IPS-NIHi11 (cell line): Measurements from ENCODE around the gene PLXNA4.
A peak's percentile ranks its signal among the peaks of the same experiment; 100 is the strongest.
"Not testable (repeated sequence)": the region's sequence is repeated elsewhere in the genome, so short reads cannot be mapped to it uniquely, and the experiment has no call there.

Experiments
- DNase-seq: peaks from one replicate; pipeline ENCODE4 v3.0.0; 2012; ENCODE audit warnings: mixed read lengths, low spot score

PLXNA4 gene, protein sequence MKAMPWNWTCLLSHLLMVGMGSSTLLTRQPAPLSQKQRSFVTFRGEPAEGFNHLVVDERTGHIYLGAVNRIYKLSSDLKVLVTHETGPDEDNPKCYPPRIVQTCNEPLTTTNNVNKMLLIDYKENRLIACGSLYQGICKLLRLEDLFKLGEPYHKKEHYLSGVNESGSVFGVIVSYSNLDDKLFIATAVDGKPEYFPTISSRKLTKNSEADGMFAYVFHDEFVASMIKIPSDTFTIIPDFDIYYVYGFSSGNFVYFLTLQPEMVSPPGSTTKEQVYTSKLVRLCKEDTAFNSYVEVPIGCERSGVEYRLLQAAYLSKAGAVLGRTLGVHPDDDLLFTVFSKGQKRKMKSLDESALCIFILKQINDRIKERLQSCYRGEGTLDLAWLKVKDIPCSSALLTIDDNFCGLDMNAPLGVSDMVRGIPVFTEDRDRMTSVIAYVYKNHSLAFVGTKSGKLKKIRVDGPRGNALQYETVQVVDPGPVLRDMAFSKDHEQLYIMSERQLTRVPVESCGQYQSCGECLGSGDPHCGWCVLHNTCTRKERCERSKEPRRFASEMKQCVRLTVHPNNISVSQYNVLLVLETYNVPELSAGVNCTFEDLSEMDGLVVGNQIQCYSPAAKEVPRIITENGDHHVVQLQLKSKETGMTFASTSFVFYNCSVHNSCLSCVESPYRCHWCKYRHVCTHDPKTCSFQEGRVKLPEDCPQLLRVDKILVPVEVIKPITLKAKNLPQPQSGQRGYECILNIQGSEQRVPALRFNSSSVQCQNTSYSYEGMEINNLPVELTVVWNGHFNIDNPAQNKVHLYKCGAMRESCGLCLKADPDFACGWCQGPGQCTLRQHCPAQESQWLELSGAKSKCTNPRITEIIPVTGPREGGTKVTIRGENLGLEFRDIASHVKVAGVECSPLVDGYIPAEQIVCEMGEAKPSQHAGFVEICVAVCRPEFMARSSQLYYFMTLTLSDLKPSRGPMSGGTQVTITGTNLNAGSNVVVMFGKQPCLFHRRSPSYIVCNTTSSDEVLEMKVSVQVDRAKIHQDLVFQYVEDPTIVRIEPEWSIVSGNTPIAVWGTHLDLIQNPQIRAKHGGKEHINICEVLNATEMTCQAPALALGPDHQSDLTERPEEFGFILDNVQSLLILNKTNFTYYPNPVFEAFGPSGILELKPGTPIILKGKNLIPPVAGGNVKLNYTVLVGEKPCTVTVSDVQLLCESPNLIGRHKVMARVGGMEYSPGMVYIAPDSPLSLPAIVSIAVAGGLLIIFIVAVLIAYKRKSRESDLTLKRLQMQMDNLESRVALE (N-terminal part only)

GRCh38 chr7:132575982-132576720, at the start of gene PLXNA4:
TSS of gene PLXNA4 (minus strand) at chr7:132576470. CDS start at chr7:132508693, 67,777 bp downstream.
- peak; percentile 32 for DNase-seq

- DNase-seq = no peak
Measured at GRCh38 chr7:132625651-132626050, 49.4 kb upstream of the PLXNA4 start.

DNA sequence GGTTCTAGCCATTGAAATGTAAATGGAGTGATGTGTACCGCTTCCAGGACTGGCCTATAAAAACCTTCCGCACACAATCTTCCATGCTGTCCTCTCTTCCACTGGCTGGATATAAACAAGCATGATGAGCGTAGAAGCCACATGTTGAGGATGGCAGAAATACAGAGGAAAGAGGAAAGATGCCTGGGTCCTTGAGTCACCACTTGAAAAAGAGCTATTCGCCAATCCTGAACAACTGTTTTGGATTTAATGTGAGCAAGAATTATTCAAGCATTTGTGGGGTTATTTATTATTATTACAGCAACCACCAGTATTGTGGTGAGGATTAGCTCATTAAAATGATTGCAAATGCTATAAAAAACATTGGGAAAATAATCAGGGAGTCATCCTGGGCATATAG, 45.8 kb upstream of the PLXNA4 start:
- no peak for DNase-seq

- no peak for DNase-seq
Measured at GRCh38 chr7:132619967-132620366, 43.7 kb upstream of the PLXNA4 start.

DNA sequence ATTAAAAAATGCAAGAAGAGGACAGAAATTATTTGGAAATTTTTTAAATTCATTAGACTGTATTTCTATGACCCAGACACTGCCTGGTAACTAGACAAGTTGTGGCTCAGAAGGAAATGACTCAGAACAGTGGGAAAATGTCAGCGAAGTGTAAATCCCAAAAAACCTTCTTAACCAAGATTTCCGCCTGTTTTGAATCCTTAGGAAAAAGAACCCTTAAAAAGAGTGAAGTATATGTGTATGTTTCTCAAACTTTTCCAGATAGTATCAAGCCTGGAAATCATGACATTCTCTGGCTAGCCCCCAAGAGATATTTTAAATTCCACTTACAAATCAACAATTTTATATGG, 42.7 kb upstream of the PLXNA4 start:
- DNase-seq = no peak

DNA sequence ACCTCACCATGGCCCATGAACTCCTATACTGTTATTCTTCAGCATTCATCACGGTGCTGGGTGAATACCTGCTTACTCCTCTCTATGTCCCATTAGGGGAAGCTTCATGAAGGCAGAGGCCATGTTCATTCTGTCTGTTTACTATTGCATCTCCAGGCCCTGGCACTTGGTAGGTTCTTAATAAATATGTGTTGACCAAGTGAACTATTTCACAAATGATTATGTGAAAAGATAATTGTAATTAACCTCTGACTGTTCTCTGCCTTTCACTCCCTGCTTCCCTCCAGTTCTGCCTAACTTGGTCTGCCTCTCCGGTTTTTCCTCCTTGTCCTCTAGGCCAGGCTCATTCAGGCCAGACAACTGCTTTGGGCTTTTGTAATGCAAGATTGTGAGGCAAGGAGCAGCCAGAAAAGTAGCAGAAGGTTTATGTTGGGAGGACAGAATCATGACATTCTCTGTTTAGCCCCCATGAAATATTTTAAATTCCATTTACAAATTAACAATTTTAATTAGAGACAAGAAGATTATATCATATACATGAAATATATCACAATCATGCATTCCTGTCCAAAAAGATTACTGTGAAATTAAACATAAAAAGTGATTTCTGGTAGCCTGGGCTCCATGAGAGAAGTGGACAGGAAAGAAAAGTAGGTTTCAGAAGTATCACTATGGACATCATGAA, 42.1 kb upstream of the PLXNA4 start:
- peak; percentile 41 for DNase-seq

- peak; percentile 82 for DNase-seq
Measured at GRCh38 chr7:132614428-132615318, 38.4 kb upstream of the PLXNA4 start.

DNA sequence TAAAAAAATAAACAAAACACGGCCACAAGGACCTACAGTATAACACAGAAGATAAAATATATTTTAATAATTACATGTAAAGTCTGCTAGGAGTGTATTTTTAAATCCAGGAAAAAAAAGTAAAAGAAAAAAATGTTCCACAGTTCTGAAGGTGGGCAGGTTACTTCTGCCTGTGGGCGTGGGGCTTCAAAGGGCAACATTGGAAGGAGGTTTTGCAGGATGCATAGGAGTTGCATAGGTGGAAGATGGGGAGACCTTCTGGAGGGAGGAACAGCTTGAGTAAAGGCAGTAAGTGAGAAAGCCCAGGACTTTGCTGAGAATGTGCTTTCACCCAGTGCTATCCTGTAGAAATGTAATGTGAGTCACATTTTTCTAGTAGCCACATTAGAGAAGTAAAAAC, 37.5 kb upstream of the PLXNA4 start:
- DNase-seq = no peak

GRCh38 chr7:132610995-132611394, 34.7 kb upstream of the PLXNA4 start:
- DNase-seq = no peak

DNA sequence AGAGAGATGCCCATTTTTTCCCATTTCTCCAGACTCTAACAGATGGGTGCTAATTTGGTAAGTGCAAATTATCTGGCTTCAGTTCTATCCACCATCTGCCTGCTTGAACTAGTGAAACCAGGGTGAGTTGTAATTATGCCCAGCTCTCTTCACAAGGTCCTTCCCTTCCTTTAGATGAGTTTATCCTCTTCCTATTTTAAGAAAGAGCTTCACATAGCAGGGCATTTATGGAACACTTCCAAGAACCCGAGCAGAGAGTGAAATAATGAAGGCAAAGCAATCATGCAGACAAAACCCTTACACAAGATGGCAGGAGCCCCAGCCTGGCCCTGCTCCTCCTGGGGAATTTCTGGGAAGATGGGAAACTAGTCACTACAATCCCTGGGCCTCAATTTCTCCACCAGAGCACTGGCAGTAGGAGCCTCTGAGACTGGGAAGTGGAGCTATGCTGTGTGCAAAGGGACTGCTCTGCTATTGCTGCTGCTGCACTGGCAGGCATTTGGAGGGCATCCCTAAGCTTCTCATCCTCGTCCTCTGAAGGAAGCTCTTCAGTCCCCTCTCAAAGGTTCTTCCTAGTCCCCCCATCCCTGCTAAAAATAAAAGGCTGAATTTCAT, 33.7 kb upstream of the PLXNA4 start:
- no peak for DNase-seq

GRCh38 chr7:132609222-132609621, 33.0 kb upstream of the PLXNA4 start:
- no peak for DNase-seq

GRCh38 chr7:132608523-132608922, 32.3 kb upstream of the PLXNA4 start:
- no peak for DNase-seq

DNA sequence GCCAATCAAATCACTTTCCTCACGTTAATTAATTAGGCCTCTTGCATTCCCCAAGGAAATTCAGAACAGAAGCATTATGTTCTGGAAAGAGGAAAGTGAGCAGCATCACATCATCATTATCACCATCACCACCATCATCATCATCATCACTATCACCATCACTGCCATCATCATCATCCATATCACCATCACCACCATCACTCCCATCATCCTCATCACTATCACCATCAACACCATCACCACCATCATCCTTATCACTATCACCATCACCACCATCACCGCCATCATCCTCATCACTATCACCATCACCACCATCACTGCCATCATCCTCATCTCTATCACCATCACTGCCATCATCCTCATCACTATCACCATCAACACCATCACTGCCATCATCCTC, 31.4 kb upstream of the PLXNA4 start:
- no peak for DNase-seq

- DNase-seq = no peak
Measured at GRCh38 chr7:132604121-132604520, 27.9 kb upstream of the PLXNA4 start.

DNA sequence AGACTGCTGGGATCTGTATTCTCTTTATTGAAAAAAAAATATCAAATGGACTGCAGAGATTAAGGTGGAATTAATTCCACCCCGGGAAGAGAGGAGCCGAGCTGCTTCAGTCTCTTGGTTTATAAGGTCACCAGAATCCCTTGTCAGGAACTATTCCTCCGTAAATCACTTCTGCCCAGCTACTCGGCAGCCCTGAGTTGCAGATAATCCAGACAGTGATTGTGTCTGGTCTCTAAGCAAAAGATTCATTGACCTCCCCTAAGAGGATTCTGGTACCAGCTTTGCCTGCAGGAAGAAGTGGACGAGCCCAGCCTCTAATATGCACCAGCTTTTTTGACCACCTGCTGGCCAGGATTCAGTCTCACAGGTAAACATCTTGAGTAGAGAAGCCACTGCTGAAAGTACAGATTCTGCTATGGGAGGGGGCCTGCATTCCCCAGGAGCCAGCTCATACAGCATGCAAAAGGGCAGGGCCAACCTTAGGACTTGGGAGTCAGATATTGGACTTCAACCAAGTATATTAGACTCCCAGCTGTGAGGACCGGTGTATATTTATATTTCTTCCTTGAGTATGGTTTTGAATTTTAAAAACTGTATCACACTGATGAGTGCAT, 27.1 kb upstream of the PLXNA4 start:
- DNase-seq = no peak

- DNase-seq = no peak
Measured at GRCh38 chr7:132601783-132602182, 25.5 kb upstream of the PLXNA4 start.

- DNase-seq = no peak
Measured at GRCh38 chr7:132596588-132596987, 20.3 kb upstream of the PLXNA4 start.

GRCh38 chr7:132594741-132595140, 18.5 kb upstream of the PLXNA4 start:
- not testable (repeated sequence) for DNase-seq

DNA sequence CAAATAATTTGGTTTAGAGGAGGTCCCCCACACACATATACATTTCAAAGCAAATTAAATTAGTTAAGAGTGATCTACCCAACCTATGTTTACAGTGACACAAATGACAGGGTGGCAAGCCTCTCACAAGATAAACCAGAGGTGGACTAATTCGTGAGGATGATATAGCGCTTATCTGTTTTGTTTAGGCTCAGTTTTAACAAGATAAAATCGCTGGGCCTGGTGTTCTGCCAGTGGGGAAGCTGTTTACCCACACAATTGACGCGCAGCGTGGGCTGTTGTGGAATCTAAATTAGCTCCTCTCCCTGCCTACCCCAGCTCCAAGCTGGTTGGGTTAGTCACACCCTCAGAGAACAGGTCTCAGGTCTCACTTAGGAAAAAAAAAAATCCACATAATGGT, 16.7 kb upstream of the PLXNA4 start:
- no peak for DNase-seq
